ENCODE results near the gene ATF7IP2. TPM values are rescaled to one million over a fixed set of nuclear protein-coding genes. Genes with fewer than 3 reads are reported as not detected.

Gene ATF7IP2
- total and polyA plus RNA-seq, 2 donors (not counting 3 experiments of a cell fraction or from before 2014, with no cell fraction given): 9.7 to 14.6 TPM

DNA sequence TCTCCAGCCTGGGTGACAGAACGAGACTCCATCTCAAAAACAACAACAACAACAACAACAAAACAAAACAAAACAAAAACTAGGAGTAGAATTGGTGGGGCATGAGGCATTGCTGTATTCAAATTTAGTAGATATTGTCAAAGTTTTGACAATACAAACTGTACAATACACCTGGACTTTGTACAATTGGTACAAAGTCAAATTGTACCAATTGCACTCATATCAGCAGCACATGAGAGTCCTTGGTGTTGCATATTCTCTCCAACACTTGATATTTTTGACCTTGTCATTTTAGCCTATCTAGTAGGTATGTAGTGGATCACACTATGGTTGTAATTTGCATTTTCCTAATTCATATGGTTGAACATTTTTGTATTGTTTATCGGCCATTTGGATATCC is 14.3 kb upstream of the ATF7IP2 start:
- no peak overlapping the region for H3K4me2 ChIP-seq (ENCODE audit: insufficient read depth, low read length)
- no peaks in the 10 kb centered on the region for H3K9me3 ChIP-seq (replicated peaks; ENCODE audit: control insufficient read depth, insufficient read depth, low read length)
- H4K20me1 ChIP-seq (replicated peaks; ENCODE audit: control insufficient read depth, extremely low read depth, insufficient read depth, low read length): no peaks in the 10 kb centered on the region
- TF ChIP-seq GATA2 (IDR thresholded peaks at IDR 0.05; ENCODE audit: insufficient read depth, insufficient read length, low read depth, low read length): no peak
- TF ChIP-seq POLR2AphosphoS5 (IDR thresholded peaks at IDR 0.05; ENCODE audit: insufficient read depth, low read depth, low read length): no peak
- TF ChIP-seq MYC (IDR thresholded peaks at IDR 0.05; ENCODE audit: low read depth, low read length): no peak
- TF ChIP-seq EZH2 (IDR thresholded peaks at IDR 0.05; ENCODE audit: borderline replicate concordance, low read depth, low read length, severe bottlenecking): no peak
- TF ChIP-seq, protein P1, sequence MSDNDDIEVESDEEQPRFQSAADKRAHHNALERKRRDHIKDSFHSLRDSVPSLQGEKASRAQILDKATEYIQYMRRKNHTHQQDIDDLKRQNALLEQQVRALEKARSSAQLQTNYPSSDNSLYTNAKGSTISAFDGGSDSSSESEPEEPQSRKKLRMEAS (IDR thresholded peaks at IDR 0.05; ENCODE audit: insufficient read depth, insufficient read length): no peak
- TF ChIP-seq POLR2A (IDR thresholded peaks at IDR 0.05; ENCODE audit: low read depth, low read length): no peak
- TF ChIP-seq JUN (IDR thresholded peaks at IDR 0.05; ENCODE audit: borderline replicate concordance, insufficient read depth, insufficient read length, low read depth): no peak
- TF ChIP-seq, protein P2, sequence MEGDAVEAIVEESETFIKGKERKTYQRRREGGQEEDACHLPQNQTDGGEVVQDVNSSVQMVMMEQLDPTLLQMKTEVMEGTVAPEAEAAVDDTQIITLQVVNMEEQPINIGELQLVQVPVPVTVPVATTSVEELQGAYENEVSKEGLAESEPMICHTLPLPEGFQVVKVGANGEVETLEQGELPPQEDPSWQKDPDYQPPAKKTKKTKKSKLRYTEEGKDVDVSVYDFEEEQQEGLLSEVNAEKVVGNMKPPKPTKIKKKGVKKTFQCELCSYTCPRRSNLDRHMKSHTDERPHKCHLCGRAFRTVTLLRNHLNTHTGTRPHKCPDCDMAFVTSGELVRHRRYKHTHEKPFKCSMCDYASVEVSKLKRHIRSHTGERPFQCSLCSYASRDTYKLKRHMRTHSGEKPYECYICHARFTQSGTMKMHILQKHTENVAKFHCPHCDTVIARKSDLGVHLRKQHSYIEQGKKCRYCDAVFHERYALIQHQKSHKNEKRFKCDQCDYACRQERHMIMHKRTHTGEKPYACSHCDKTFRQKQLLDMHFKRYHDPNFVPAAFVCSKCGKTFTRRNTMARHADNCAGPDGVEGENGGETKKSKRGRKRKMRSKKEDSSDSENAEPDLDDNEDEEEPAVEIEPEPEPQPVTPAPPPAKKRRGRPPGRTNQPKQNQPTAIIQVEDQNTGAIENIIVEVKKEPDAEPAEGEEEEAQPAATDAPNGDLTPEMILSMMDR (IDR thresholded peaks at IDR 0.05; ENCODE audit: extremely low read depth in 1 of 2, insufficient read depth in 1 of 2, low read depth in 1 of 2, low read length in 2 of 2): no peak
- no peak for TF ChIP-seq FOS (IDR thresholded peaks at IDR 0.05; ENCODE audit: borderline replicate concordance, insufficient read depth, low read length)
- H3K27ac ChIP-seq (ENCODE audit: insufficient read depth, low read depth, low read length): no peak overlapping the region
- H3K36me3 ChIP-seq (ENCODE audit: control insufficient read depth in 2 of 2, extremely low read depth in 1 of 2, insufficient read depth in 2 of 2, low read length in 2 of 2): no peaks in the 10 kb centered on the region
- H3K79me2 ChIP-seq (ENCODE audit: control insufficient read depth, insufficient read depth, low read length): no peaks in the 10 kb centered on the region
- H3K9me1 ChIP-seq (replicated peaks; ENCODE audit: control insufficient read depth, extremely low read depth, insufficient read depth, low read length): no peaks in the 10 kb centered on the region
- ChIA-PET CTCF (no interaction called here), POLR2A (no interaction called here)
- intact Hi-C loops (cut with micrococcal nuclease): no loop called here
- dilution Hi-C loops (cut with MboI; ENCODE audit: extremely low pct_ligation_motif_present, low sequenced_read_pairs): no loop called here
- no peak overlapping the region for H3K9ac ChIP-seq (replicated peaks; ENCODE audit: extremely low read depth, insufficient read depth, low read length)
- BruUV-seq (replicated peaks): no TSS peak
- DNase-seq (ENCODE audit: low read depth, low spot score) (no peak), FAIRE-seq (no peak)
- H3K27me3 ChIP-seq (ENCODE audit: control insufficient read depth in 2 of 2, insufficient read depth in 2 of 2, low read length in 2 of 2): no peaks in the 10 kb centered on the region
- no peak overlapping the region for H3K4me3 ChIP-seq (replicated peaks in 1 of 3; ENCODE audit: insufficient read depth in 1 of 3, low read depth in 1 of 3, low read length in 3 of 3)
- no peak overlapping the region for H2AFZ ChIP-seq (ENCODE audit: low read depth, low read length)
- no peaks in the 10 kb centered on the region for H3K4me1 ChIP-seq (ENCODE audit: control insufficient read depth, extremely low read depth, insufficient read depth, low read length)
